Fibroblast of skin of back (primary cell): ENCODE measurements around the gene PYGO2.
"Not testable (repeated sequence)": the region's sequence is repeated elsewhere in the genome, so short reads cannot be mapped to it uniquely, and the experiment has no call there.

Source experiments
- DNase-seq: peaks from one replicate; pipeline ENCODE4 v3.0.0-alpha.2; 2013

PYGO2 gene

GRCh38 chr1:155000411-155000725, 38.8 kb upstream of the PYGO2 start:
- DNase-seq, result no peak

- DNase-seq, result no peak
Observed at GRCh38 chr1:154999571-155000410, 38.2 kb upstream of the PYGO2 start.

GRCh38 chr1:154998818-154999570, 37.4 kb upstream of the PYGO2 start:
- DNase-seq, result peak; percentile 78

- DNase-seq, result no peak
Observed at GRCh38 chr1:154998201-154998780, 36.7 kb upstream of the PYGO2 start.

- no peak for DNase-seq
Observed at GRCh38 chr1:154996966-154997701, 35.6 kb upstream of the PYGO2 start.

GRCh38 chr1:154995301-154995983, 33.9 kb upstream of the PYGO2 start:
- peak; percentile 86 for DNase-seq

- DNase-seq, result no peak
Observed at GRCh38 chr1:154994591-154994990, 33.0 kb upstream of the PYGO2 start.

- DNase-seq, result no peak
Observed at GRCh38 chr1:154994269-154994587, 32.6 kb upstream of the PYGO2 start.

- no peak for DNase-seq
Observed at GRCh38 chr1:154993572-154994268, 32.1 kb upstream of the PYGO2 start, which contains the start of gene LENEP. LENEP (plus strand) TSS chr1:154993586; CDS start chr1:154993608, 22 bp downstream.

- peak; percentile 61 for DNase-seq
Observed at GRCh38 chr1:154992721-154993571, 31.4 kb upstream of the PYGO2 start.

GRCh38 chr1:154990276-154990675, 28.7 kb upstream of the PYGO2 start:
- DNase-seq, result no peak

GRCh38 chr1:154989195-154989860, 27.7 kb upstream of the PYGO2 start:
- no peak for DNase-seq

GRCh38 chr1:154988058-154988954, 26.7 kb upstream of the PYGO2 start:
- DNase-seq, result no peak

- DNase-seq, result no peak
Observed at GRCh38 chr1:154987326-154987725, 25.7 kb upstream of the PYGO2 start.

- not testable (repeated sequence) for DNase-seq
Observed at GRCh38 chr1:154986736-154987135, 25.2 kb upstream of the PYGO2 start.

GRCh38 chr1:154983776-154984466, 22.3 kb upstream of the PYGO2 start:
- DNase-seq, result no peak

- DNase-seq, result peak; percentile 100
Observed at GRCh38 chr1:154982897-154983648, 21.5 kb upstream of the PYGO2 start, which contains the start of gene FLAD1. FLAD1 (plus strand) TSS chr1:154983344; CDS start chr1:154983695, 351 bp downstream.
